GM06990 (cell line): ENCODE measurements around the gene PTPRU.
"Not testable (repeated sequence)": the region's sequence is repeated elsewhere in the genome, so short reads cannot be mapped to it uniquely, and the experiment has no call there.

Experiments used
- DNase-seq: peaks from one replicate; pipeline ENCODE4 v3.0.0-alpha.2; 2011; ENCODE audit not compliant: insufficient read length; ENCODE audit errors: extremely low read depth
- H3K27me3 ChIP-seq: replicated peaks from 2 replicates; pipeline ENCODE4 v1.6.0; 2011; ENCODE audit warnings: low read length; ENCODE audit not compliant: control insufficient read depth, insufficient read depth
- H3K36me3 ChIP-seq: 2 replicates; pipeline ENCODE4 v1.5.1; 2011; ENCODE audit warnings: low read length; ENCODE audit not compliant: control insufficient read depth, insufficient read depth
- H3K4me3 ChIP-seq: replicated peaks from 2 replicates; pipeline ENCODE4 v1.5.1; 2011; ENCODE audit warnings: low read depth, mild to moderate bottlenecking, control low read depth, low read length
- CTCF ChIP-seq: IDR thresholded peaks from 2 replicates; pipeline ENCODE4 v1.5.1; 2011; ENCODE audit warnings: low read length, control low read depth, mild to moderate bottlenecking, inconsistent platforms; ENCODE audit not compliant: insufficient read depth, poor library complexity, severe bottlenecking

The PTPRU gene

DNA sequence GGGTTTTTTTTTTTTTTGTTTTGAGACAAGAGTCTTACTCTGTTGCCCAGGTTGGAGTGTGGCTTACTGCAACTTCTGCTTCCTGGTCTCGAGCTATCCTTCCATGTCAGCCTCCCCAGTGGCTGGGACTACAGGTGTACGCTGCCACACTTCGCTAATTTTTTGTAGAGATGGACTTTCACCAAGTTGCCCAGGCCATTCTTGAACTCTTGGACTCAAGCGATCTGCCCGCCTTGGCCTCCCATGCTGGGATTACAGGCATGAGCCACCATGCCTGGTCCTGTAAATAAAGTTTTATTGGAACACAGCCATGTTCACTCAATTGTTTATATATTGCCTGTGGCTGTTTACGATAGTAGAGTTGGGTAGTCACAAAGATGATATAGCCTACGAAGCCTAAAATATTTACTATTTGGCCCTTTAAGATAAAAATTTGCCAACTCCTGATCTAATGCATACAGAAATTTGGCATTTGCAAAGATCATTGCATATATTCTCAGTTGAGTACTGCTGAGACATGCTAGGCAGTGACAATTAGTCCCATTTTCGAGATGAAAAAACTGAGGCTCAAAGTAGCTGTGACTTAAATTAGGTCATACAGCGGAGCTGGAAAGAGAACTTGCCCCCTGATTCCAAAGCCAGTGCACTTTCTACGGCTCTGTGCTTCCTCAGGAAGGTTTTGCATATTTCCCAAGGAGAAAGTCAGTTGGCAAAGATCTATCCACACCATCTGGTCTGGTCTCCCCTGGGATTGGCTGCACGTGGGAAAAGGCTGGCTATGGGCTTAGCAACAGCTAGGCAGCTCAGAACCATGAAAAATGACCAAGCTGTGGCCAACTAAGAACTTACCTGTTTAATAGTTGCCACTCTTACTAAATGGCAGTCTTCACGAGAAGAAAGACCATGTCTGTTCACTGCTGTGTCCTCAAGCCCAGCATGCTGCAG lies 25.0 kb upstream of the PTPRU start:
- peaks cover 9% of the 10 kb centered on the region for H3K36me3 ChIP-seq
- DNase-seq = no peak
- H3K27me3 ChIP-seq = no peaks in the 10 kb centered on the region
- no peak for TF ChIP-seq CTCF
- no peak overlapping the region for H3K4me3 ChIP-seq

- Histone ChIP-seq H3K36me3 (peaks cover 5% of the 10 kb centered on the region), H3K27me3 (no peaks in the 10 kb centered on the region), H3K4me3 (no peak overlapping the region)
- no peak for TF ChIP-seq CTCF
- no peak for DNase-seq
Observed at GRCh38 chr1:29213055-29213454, 23.3 kb upstream of the PTPRU start.

- Histone ChIP-seq H3K36me3 (peaks cover 5% of the 10 kb centered on the region), H3K4me3 (no peak overlapping the region), H3K27me3 (no peaks in the 10 kb centered on the region)
- no peak for DNase-seq
- TF ChIP-seq CTCF = no peak
Observed at GRCh38 chr1:29217633-29218032, 18.7 kb upstream of the PTPRU start.

- Histone ChIP-seq H3K27me3 (no peaks in the 10 kb centered on the region), H3K4me3 (no peak overlapping the region), H3K36me3 (peaks cover 5% of the 10 kb centered on the region)
- DNase-seq = no peak
- no peak for TF ChIP-seq CTCF
Observed at GRCh38 chr1:29218223-29218622, 18.1 kb upstream of the PTPRU start.

DNA sequence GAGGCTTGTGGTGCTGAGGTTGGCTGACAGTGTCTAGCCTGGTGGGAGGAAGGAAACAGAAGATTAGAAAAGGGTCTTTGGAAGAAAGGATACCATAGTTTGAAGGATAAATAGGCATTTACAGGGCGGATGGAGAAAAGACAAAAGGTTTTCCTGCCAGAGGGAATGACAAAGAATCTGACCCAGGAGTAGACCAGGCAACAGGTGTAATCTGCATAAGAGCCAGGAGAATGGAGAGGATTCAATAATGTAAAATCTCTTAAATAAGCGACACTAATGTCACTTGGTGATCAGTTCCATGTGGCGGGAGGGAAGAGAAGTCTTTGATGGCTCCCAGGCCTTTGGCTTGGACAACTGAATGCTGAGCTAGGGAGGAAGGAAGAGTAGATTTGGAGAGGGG lies 15.0 kb upstream of the PTPRU start:
- no peak for DNase-seq
- Histone ChIP-seq H3K27me3 (no peaks in the 10 kb centered on the region), H3K36me3 (peaks cover 1% of the 10 kb centered on the region), H3K4me3 (no peak overlapping the region)
- TF ChIP-seq CTCF = no peak

GRCh38 chr1:29222260-29222659 lies 14.1 kb upstream of the PTPRU start:
- not testable (repeated sequence) for H3K4me3 ChIP-seq, H3K36me3 ChIP-seq, DNase-seq, H3K27me3 ChIP-seq
